ENCODE results near the gene ACTL10. TPM values are rescaled to one million over a fixed set of nuclear protein-coding genes. Genes with fewer than 3 reads are reported as not detected.

Gene ACTL10
- total and polyA plus RNA-seq, 2 of the 13 experiments (the other 11 are each of a cell fraction or from before 2014, with no cell fraction given) = not detected

GRCh38 chr20:33664762-33665144, 2.0 kb upstream of the ACTL10 start (continued):
- TF ChIP-seq CC2D1A (CRISPR knock-in tag; IDR thresholded peaks at IDR 0.05) (no peak), ZNF263 (CRISPR knock-in tag; IDR thresholded peaks at IDR 0.05) (no peak), TOE1 (CRISPR knock-in tag; IDR thresholded peaks at IDR 0.05) (no peak), SALL1 (CRISPR knock-in tag; IDR thresholded peaks at IDR 0.05) (peak; percentile 8; the same call in 1 of the 2 replicates), ATF5 (CRISPR knock-in tag; IDR thresholded peaks at IDR 0.05; ENCODE audit: low read depth) (no peak), NAIF1 (CRISPR knock-in tag; IDR thresholded peaks at IDR 0.05; ENCODE audit: borderline replicate concordance) (no peak), RFX1 (IDR thresholded peaks at IDR 0.05) (no peak), HMGXB3 (CRISPR knock-in tag; IDR thresholded peaks at IDR 0.05; ENCODE audit: borderline replicate concordance) (no peak), RXRB (CRISPR knock-in tag; IDR thresholded peaks at IDR 0.05; ENCODE audit: borderline replicate concordance) (no peak), ZFP1 (CRISPR knock-in tag; IDR thresholded peaks at IDR 0.05) (no peak), ZNF768 (CRISPR knock-in tag; IDR thresholded peaks at IDR 0.05) (0 out of 2 replicates have a peak, but pooled peaks have one; percentile 25), ZNF891 (CRISPR knock-in tag; IDR thresholded peaks at IDR 0.05) (0 out of 2 replicates have a peak, but pooled peaks have one; percentile 31), MATR3 (CRISPR knock-in tag; IDR thresholded peaks at IDR 0.05) (no peak), ZNF740 (CRISPR knock-in tag; IDR thresholded peaks at IDR 0.05) (no peak), KDM5B (CRISPR knock-in tag; IDR thresholded peaks at IDR 0.05; ENCODE audit: borderline replicate concordance) (no peak), SRSF4 (IDR thresholded peaks at IDR 0.05; ENCODE audit: low read depth, low read length, poor library complexity, severe bottlenecking) (no peak), ELK4 (CRISPR knock-in tag; IDR thresholded peaks at IDR 0.05; ENCODE audit: borderline replicate concordance) (no peak), SIX4 (CRISPR knock-in tag; IDR thresholded peaks at IDR 0.05) (no peak), EED (CRISPR knock-in tag; IDR thresholded peaks at IDR 0.05) (no peak), SMAD3 (CRISPR knock-in tag; IDR thresholded peaks at IDR 0.05) (no peak), PHF5A (CRISPR knock-in tag; IDR thresholded peaks at IDR 0.05; ENCODE audit: low read depth, unreplicated experiment) (no peak), ZFP91 (CRISPR knock-in tag; IDR thresholded peaks at IDR 0.05; ENCODE audit: borderline replicate concordance) (no peak)
